ENCODE data around the gene PRKAG3. TPM values are rescaled to one million over a fixed set of nuclear protein-coding genes. Genes with fewer than 3 reads are reported as not detected.

PRKAG3 gene
- total RNA-seq, 4 donors from 2014 or later, result 0.32 TPM; not detected in 3

- no peak overlapping the region for H3K4me3 ChIP-seq (ENCODE audit: low read depth, poor library complexity, severe bottlenecking)
- TF ChIP-seq CTCF (IDR thresholded peaks at IDR 0.05) (no peak), POLR2A (IDR thresholded peaks at IDR 0.05) (no peak)
- no peak for DNase-seq (ENCODE audit: low spot score in 2 of 2)
- intact Hi-C loops (cut with DNase I; ENCODE audit: low total_unique reads), result no loop called here
- WGBS, 2 donors, result 74 to 85% methylated on average over 6 of the region's 6 CpGs
Measured at GRCh38 chr2:218878486-218878885, 46.9 kb upstream of the PRKAG3 start.

- intact Hi-C loops (cut with DNase I; ENCODE audit: low total_unique reads), result no loop called here
- no peak for TF ChIP-seq CTCF (IDR thresholded peaks at IDR 0.05)
- no peak for TF ChIP-seq POLR2A (IDR thresholded peaks at IDR 0.05)
- no peak for DNase-seq (ENCODE audit: low spot score in 2 of 2)
- 67 to 81% methylated on average over 5 of the region's 5 CpGs for WGBS, 2 donors
- no peak overlapping the region for H3K4me3 ChIP-seq (ENCODE audit: low read depth, poor library complexity, severe bottlenecking)
Measured at GRCh38 chr2:218877891-218878290, 46.3 kb upstream of the PRKAG3 start.

GRCh38 chr2:218877331-218877730, 45.7 kb upstream of the PRKAG3 start:
- intact Hi-C loops (cut with DNase I; ENCODE audit: low total_unique reads), result no loop called here
- TF ChIP-seq CTCF (IDR thresholded peaks at IDR 0.05) (no peak), POLR2A (IDR thresholded peaks at IDR 0.05) (no peak)
- no peak for DNase-seq (ENCODE audit: low spot score in 2 of 2)
- H3K4me3 ChIP-seq (ENCODE audit: low read depth, poor library complexity, severe bottlenecking), result no peak overlapping the region
- WGBS, 2 donors, result 67 to 87% methylated on average over 6 of the region's 6 CpGs

- TF ChIP-seq CTCF (IDR thresholded peaks at IDR 0.05), result peak in 1 of 3 donors; percentile 90
- no peak for TF ChIP-seq POLR2A (IDR thresholded peaks at IDR 0.05)
- intact Hi-C loops (cut with DNase I; ENCODE audit: low total_unique reads), result no loop called here
- WGBS, 2 donors, result 3% methylated on average over 3 of the region's 3 CpGs
- peak in 1 of 2 donors; percentile 73 for DNase-seq (ENCODE audit: low spot score in 2 of 2)
- H3K4me3 ChIP-seq (ENCODE audit: low read depth, poor library complexity, severe bottlenecking), result no peak overlapping the region
Measured at GRCh38 chr2:218876562-218877219, 45.1 kb upstream of the PRKAG3 start.

GRCh38 chr2:218875692-218876246, 44.2 kb upstream of the PRKAG3 start:
- H3K4me3 ChIP-seq (ENCODE audit: low read depth, poor library complexity, severe bottlenecking), result no peak overlapping the region
- TF ChIP-seq CTCF (IDR thresholded peaks at IDR 0.05) (no peak), POLR2A (IDR thresholded peaks at IDR 0.05) (no peak)
- no peak for DNase-seq (ENCODE audit: low spot score in 2 of 2)
- 79 to 80% methylated on average over 2 of the region's 2 CpGs for WGBS, 2 donors
- intact Hi-C loops (cut with DNase I; ENCODE audit: low total_unique reads), result no loop called here
